ENCODE data around the gene CELA3B. TPM values are rescaled to one million over a fixed set of nuclear protein-coding genes. Genes with fewer than 3 reads are reported as not detected.

Gene CELA3B
- total and polyA plus RNA-seq, 2 of the 8 experiments (the other 6 are each of a cell fraction or from before 2014, with no cell fraction given), result not detected

- H3K14ac ChIP-seq (ENCODE audit: insufficient read length), result no peak overlapping the region
- POLR2A ChIA-PET (ENCODE audit: partially characterized antibody), result interaction anchor here (0.8 to 2.2 kb wide), 4 partner anchors 17 to 200 kb away, joined by 3 to 7 read pairs (median 3); no protein-coding TSS in a partner anchor
- H3K4me3 ChIP-seq (ENCODE audit: extremely low read depth in 1 of 4, insufficient read depth in 2 of 4, low read depth in 3 of 4, low read length in 4 of 4), result peak overlapping the region in 1 of 4 experiments; percentile 15; a peak in 1 of 8 replicates
- H3K23me2 ChIP-seq (ENCODE audit: low read depth, low read length), result no peaks in the 10 kb centered on the region
- H2AFZ ChIP-seq (ENCODE audit: low read length), result peak overlapping the region; percentile 11; the same call in 1 of the 2 replicates
- H3K18ac ChIP-seq (ENCODE audit: extremely low read depth, low read length), result no peak overlapping the region
- H3K27ac ChIP-seq (ENCODE audit: low read depth, low read length), result no peak overlapping the region
- H3K9me3 ChIP-seq (ENCODE audit: insufficient read depth in 2 of 2, low read depth in 1 of 2, low read length in 1 of 2), result no peaks in the 10 kb centered on the region
- FAIRE-seq (peak; percentile 42), DNase-seq (ENCODE audit: low read depth in 1 of 2, low spot score in 2 of 2) (peak; percentile 73 to 99)
- no peak overlapping the region for H3K56ac ChIP-seq (replicated peaks; ENCODE audit: insufficient read length, low read depth, low read length)
- H2BK5ac ChIP-seq (ENCODE audit: low read depth, low read length), result no peak overlapping the region
- no peaks in the 10 kb centered on the region for H3K27me3 ChIP-seq (replicated peaks in 1 of 4; ENCODE audit: control insufficient read depth in 3 of 4, extremely low read depth in 1 of 4, insufficient read depth in 3 of 4, low read length in 3 of 4)
- no peak overlapping the region for H2BK15ac ChIP-seq (ENCODE audit: low read length)
- no peaks in the 10 kb centered on the region for H3K79me2 ChIP-seq (ENCODE audit: control insufficient read depth in 1 of 2, insufficient read depth in 2 of 2, low read length in 2 of 2)
- no peak overlapping the region for H3K4ac ChIP-seq (replicated peaks; ENCODE audit: insufficient read length, low read depth, low read length)
- WGBS, 2 experiments (ENCODE audit: extremely low coverage in 1 of 2, insufficient coverage in 1 of 2, insufficient read length in 1 of 2, insufficient replicate concordance in 2 of 2, low coverage in 1 of 2, low lambda C conversion rate in 2 of 2, missing lambda C conversion rate in 1 of 2), result 39% methylated on average over 11 of the region's 11 CpGs; no CpG with 5 or more reads in 1 of the 2 experiments
- H2BK20ac ChIP-seq (ENCODE audit: low read length), result no peak overlapping the region
- no peaks in the 10 kb centered on the region for H3K36me3 ChIP-seq (ENCODE audit: control insufficient read depth in 2 of 4, insufficient read depth in 4 of 4, low read length in 3 of 4)
- no peak overlapping the region for H3K9ac ChIP-seq (replicated peaks in 1 of 4; ENCODE audit: extremely low read depth in 1 of 4, low read depth in 3 of 4, low read length in 3 of 4)
- no peak overlapping the region for H4K91ac ChIP-seq (replicated peaks; ENCODE audit: insufficient read length, low read length)
- peak overlapping the region in 1 of 2 experiments; percentile 38; a peak in 2 of 4 replicates for H3K4me2 ChIP-seq (ENCODE audit: insufficient read depth in 1 of 2, low read depth in 2 of 2, low read length in 2 of 2)
- no peaks in the 10 kb centered on the region for H3K79me1 ChIP-seq (ENCODE audit: low read depth, low read length)
- no peak overlapping the region for H3K23ac ChIP-seq (ENCODE audit: insufficient read length)
- peaks cover 0 to 6% (median 4%) of the 10 kb centered on the region in 4 experiments; a peak in 6 of 7 replicates for H3K4me1 ChIP-seq (replicated peaks in 1 of 4; ENCODE audit: control insufficient read depth in 3 of 4, insufficient read depth in 4 of 4, low read length in 3 of 4)
- H4K8ac ChIP-seq (ENCODE audit: extremely low read depth, insufficient read depth, low read length), result no peak overlapping the region
- CTCF ChIA-PET (ENCODE audit: partially characterized antibody), result interaction anchor here (0.6 to 4.6 kb wide), 33 partner anchors 8 to 302 kb away, joined by 3 to 22 read pairs (median 5); partner anchors contain the start of gene HSPG2
- no peak overlapping the region for H2AK5ac ChIP-seq (ENCODE audit: low read depth, low read length)
- no peak overlapping the region for H2BK12ac ChIP-seq (ENCODE audit: low read depth, low read length)
- no peaks in the 10 kb centered on the region for H4K20me1 ChIP-seq (replicated peaks in 1 of 2; ENCODE audit: control insufficient read depth in 1 of 2, insufficient read depth in 2 of 2, low read length in 2 of 2)
- no peak overlapping the region for H2BK120ac ChIP-seq (replicated peaks; ENCODE audit: low read depth, low read length)
- H4K5ac ChIP-seq (ENCODE audit: insufficient read length, low read depth, low read length), result no peak overlapping the region
- TF ChIP-seq CEBPB (IDR thresholded peaks at IDR 0.05; ENCODE audit: low read depth, low read length) (no peak), YY1 (IDR thresholded peaks at IDR 0.05; ENCODE audit: low read depth, low read length) (no peak), SP2 (IDR thresholded peaks at IDR 0.05; ENCODE audit: low read length) (no peak), FOSL1 (IDR thresholded peaks at IDR 0.05; ENCODE audit: insufficient read depth, low read depth, low read length) (no peak)
Observed at GRCh38 chr1:21963477-21964217, 13.2 kb upstream of the CELA3B start.

Data from H1 (cell line).